ENCODE results near the gene TSPAN7. TPM values are rescaled to one million over a fixed set of nuclear protein-coding genes. Genes with fewer than 3 reads are reported as not detected.

The TSPAN7 gene
- total and polyA plus RNA-seq, 9 of the 15 experiments (the other 6 are each of a cell fraction or from before 2014, with no cell fraction given): 0.07 to 0.29 (median 0.12) TPM; not detected in 1

DNA sequence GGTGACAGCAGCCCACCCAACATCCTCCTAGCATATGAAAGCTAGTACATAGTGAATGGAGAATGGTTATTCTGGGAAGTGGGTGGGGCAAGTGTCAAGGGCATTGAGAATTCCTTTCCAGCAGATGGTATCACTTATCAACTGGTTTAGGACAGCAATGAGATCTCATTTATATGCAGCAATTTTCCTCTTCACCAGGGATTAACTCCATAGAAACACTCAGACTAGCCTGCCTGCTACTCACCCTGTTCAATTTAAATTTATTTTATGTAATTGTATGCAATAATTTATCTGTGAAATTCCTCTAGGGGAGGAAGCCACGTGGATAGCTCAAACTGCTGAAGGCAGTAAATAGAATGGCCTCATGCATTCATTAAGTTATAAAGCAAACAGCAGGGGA, 138.4 kb downstream of the TSPAN7 start (continued):
- TF ChIP-seq, protein P1, sequence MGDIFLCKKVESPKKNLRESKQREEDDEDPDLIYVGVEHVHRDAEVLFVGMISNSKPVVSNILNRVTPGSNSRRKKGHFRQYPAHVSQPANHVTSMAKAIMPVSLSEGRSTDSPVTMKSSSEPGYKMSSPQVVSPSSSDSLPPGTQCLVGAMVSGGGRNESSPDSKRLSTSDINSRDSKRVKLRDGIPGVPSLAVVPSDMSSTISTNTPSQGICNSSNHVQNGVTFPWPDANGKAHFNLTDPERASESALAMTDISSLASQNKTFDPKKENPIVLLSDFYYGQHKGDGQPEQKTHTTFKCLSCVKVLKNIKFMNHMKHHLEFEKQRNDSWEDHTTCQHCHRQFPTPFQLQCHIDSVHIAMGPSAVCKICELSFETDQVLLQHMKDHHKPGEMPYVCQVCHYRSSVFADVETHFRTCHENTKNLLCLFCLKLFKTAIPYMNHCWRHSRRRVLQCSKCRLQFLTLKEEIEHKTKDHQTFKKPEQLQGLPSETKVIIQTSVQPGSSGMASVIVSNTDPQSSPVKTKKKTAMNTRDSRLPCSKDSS (IDR thresholded peaks at IDR 0.05; ENCODE audit: low read depth, partially characterized antibody): no peak
- TF ChIP-seq C11orf30 (IDR thresholded peaks at IDR 0.05; ENCODE audit: low read depth) (no peak), RBM17 (IDR thresholded peaks at IDR 0.05; ENCODE audit: borderline replicate concordance, low read depth, low read length) (no peak), EWSR1 (IDR thresholded peaks at IDR 0.05; ENCODE audit: borderline replicate concordance, low read depth, partially characterized antibody) (no peak), KDM1A (IDR thresholded peaks at IDR 0.05) (no peak), NR3C1 (CRISPR knock-in tag; IDR thresholded peaks at IDR 0.05) (no peak)
- TF ChIP-seq, protein P2, sequence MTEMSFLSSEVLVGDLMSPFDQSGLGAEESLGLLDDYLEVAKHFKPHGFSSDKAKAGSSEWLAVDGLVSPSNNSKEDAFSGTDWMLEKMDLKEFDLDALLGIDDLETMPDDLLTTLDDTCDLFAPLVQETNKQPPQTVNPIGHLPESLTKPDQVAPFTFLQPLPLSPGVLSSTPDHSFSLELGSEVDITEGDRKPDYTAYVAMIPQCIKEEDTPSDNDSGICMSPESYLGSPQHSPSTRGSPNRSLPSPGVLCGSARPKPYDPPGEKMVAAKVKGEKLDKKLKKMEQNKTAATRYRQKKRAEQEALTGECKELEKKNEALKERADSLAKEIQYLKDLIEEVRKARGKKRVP (CRISPR knock-in tag; IDR thresholded peaks at IDR 0.05): no peak
- TF ChIP-seq, protein P3, sequence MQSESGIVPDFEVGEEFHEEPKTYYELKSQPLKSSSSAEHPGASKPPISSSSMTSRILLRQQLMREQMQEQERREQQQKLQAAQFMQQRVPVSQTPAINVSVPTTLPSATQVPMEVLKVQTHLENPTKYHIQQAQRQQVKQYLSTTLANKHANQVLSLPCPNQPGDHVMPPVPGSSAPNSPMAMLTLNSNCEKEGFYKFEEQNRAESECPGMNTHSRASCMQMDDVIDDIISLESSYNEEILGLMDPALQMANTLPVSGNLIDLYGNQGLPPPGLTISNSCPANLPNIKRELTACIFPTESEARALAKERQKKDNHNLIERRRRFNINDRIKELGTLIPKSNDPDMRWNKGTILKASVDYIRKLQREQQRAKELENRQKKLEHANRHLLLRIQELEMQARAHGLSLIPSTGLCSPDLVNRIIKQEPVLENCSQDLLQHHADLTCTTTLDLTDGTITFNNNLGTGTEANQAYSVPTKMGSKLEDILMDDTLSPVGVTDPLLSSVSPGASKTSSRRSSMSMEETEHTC (IDR thresholded peaks at IDR 0.05): no peak
- TF ChIP-seq, protein P4, sequence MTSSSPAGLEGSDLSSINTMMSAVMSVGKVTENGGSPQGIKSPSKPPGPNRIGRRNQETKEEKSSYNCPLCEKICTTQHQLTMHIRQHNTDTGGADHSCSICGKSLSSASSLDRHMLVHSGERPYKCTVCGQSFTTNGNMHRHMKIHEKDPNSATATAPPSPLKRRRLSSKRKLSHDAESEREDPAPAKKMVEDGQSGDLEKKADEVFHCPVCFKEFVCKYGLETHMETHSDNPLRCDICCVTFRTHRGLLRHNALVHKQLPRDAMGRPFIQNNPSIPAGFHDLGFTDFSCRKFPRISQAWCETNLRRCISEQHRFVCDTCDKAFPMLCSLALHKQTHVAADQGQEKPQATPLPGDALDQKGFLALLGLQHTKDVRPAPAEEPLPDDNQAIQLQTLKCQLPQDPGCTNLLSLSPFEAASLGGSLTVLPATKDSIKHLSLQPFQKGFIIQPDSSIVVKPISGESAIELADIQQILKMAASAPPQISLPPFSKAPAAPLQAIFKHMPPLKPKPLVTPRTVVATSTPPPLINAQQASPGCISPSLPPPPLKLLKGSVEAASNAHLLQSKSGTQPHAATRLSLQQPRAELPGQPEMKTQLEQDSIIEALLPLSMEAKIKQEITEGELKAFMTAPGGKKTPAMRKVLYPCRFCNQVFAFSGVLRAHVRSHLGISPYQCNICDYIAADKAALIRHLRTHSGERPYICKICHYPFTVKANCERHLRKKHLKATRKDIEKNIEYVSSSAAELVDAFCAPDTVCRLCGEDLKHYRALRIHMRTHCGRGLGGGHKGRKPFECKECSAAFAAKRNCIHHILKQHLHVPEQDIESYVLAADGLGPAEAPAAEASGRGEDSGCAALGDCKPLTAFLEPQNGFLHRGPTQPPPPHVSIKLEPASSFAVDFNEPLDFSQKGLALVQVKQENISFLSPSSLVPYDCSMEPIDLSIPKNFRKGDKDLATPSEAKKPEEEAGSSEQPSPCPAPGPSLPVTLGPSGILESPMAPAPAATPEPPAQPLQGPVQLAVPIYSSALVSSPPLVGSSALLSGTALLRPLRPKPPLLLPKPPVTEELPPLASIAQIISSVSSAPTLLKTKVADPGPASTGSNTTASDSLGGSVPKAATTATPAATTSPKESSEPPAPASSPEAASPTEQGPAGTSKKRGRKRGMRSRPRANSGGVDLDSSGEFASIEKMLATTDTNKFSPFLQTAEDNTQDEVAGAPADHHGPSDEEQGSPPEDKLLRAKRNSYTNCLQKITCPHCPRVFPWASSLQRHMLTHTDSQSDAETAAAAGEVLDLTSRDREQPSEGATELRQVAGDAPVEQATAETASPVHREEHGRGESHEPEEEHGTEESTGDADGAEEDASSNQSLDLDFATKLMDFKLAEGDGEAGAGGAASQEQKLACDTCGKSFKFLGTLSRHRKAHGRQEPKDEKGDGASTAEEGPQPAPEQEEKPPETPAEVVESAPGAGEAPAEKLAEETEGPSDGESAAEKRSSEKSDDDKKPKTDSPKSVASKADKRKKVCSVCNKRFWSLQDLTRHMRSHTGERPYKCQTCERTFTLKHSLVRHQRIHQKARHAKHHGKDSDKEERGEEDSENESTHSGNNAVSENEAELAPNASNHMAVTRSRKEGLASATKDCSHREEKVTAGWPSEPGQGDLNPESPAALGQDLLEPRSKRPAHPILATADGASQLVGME (CRISPR knock-in tag; IDR thresholded peaks at IDR 0.05): no peak
- TF ChIP-seq, protein P5, sequence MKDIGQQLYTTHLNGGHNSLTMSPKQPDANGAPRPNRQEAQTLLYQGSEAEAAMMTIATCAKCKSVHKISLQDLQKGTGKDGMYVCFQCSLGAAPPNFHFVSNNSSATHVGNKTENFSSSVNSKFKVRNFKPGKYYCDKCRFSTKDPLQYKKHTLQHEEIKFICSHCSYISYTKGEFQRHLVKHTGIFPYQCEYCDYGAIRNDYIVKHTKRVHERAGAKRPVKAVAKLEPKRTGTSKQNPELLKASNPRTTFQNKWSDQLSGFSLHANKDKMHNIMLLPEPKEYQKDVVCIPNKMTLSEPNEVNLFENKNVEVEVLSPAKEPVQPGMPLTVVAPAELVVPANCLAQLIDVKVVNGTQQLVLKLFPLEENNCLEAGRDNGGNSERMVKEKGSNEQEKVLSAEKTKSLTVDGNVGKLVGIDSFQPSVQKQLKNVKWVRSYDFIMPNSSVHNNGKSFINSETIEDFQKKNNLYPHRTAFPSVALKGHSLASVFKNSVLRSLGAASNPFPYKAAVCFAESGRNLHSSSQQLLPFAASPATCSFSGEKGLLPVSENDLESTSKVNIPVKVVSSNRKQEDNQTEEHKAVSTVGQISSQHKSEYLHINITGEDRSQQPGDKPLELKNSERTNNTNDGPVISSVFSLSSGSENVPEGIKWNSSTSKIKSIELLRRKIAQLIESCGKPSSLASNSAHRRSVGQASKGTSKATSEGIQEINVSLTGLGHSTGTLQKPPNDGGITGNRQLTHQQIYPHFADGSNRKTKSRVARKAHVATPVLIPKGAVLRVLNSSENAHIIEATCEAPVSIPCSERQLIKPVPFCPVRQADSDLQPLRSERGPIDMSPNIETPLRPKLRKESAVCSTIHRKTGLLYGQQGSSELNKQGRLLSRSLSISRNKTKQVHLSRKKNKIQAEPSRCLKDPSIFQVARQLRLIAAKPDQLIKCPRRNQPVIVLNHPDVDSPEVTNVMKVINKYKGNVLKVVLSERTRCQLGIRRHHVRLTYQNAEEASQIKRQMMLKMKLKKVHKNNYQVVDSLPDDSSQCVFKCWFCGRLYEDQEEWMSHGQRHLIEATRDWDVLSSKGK (CRISPR knock-in tag; IDR thresholded peaks at IDR 0.05): no peak
